SH-SY5Y (cell line): ENCODE data around the gene NSMCE4A.

Source experiments
- GATA2 ChIP-seq: IDR thresholded peaks from 2 replicates; pipeline ENCODE4 v1.6.1; 2011; ENCODE audit warnings: mild to moderate bottlenecking, low read depth, low read length
- GATA3 ChIP-seq: IDR thresholded peaks from 2 replicates; pipeline ENCODE4 v1.6.1; 2011; ENCODE audit warnings: low read depth, mild to moderate bottlenecking, low read length, moderate library complexity

DNA sequence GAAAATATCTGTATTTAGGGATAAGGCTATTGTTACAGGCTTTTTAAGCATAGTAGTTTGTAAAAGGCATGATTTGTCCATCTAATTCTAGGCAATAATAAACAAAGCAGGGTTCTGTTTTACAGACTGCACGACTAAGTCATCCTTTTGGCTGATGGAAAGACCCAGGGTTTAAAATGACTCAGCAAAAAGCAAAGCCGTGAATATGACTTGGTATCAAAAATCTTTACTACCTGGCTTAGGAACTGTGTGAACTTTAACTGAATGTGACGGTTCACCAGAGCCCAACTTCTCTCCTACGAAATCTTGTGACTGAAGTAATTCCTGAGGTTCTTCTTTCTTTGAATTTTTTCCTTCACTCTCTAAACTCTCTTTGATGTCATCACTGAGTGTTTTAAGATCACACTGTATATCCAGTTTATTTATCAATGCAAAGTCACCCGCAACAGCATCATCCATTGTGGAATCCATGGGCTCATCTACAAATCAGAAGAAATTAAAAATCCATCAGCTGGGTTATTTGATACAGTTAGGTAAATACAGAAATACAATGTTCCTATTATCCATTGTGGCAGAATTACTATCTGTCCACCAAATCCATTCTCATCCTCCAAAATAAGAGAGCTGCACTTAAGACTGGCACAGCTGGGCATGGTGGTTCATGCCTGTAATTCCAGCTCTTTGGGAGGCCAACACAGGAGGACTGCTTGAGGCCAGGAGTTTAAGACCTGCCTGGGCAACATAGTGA is 64.2 kb downstream of the NSMCE4A start:
- no peak for TF ChIP-seq GATA3
- no peak for TF ChIP-seq GATA2
